Fibroblast of pulmonary artery (primary cell): ENCODE measurements around the gene SCAMP2.

ENCODE experiments used
- DNase-seq: peaks from one replicate; pipeline ENCODE4 v3.0.0-alpha.2; 2010; ENCODE audit warnings: low read depth
- H3K4me3 ChIP-seq: replicated peaks from 2 replicates; pipeline ENCODE4 v1.5.1; 2011; ENCODE audit warnings: low read depth, mild to moderate bottlenecking, control low read depth, low read length, moderate library complexity
- TF ChIP-seq, protein P1 (sequence below): IDR thresholded peaks from 2 replicates; pipeline ENCODE4 v1.5.1; 2011; ENCODE audit warnings: mild to moderate bottlenecking, control low read depth, low read length, inconsistent platforms; ENCODE audit errors: missing control alignments

SCAMP2 gene

GRCh38 chr15:74869372-74869725 lies 3.8 kb downstream of the SCAMP2 start:
- DNase-seq = no peak
- TF ChIP-seq, protein P1, sequence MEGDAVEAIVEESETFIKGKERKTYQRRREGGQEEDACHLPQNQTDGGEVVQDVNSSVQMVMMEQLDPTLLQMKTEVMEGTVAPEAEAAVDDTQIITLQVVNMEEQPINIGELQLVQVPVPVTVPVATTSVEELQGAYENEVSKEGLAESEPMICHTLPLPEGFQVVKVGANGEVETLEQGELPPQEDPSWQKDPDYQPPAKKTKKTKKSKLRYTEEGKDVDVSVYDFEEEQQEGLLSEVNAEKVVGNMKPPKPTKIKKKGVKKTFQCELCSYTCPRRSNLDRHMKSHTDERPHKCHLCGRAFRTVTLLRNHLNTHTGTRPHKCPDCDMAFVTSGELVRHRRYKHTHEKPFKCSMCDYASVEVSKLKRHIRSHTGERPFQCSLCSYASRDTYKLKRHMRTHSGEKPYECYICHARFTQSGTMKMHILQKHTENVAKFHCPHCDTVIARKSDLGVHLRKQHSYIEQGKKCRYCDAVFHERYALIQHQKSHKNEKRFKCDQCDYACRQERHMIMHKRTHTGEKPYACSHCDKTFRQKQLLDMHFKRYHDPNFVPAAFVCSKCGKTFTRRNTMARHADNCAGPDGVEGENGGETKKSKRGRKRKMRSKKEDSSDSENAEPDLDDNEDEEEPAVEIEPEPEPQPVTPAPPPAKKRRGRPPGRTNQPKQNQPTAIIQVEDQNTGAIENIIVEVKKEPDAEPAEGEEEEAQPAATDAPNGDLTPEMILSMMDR = no peak
- no peak overlapping the region for H3K4me3 ChIP-seq

DNA sequence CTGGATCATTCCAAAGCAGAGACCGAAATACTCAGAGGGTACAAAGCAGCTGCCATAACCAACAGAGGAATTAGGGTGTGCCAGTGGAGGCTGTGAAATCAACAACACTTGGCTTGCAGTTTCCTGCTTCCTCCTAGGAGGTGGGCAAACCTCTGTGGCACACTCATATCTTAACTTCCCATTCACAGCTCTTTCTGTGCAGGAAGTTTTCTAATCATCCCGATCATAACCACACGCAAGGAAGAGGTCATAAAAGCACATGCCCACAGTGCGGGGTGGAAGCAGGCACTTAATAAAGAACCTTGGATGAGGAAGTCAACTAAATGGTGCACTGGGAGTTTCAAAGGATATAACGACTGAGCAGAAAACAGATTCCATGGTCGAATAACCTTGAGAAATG lies 5.1 kb downstream of the SCAMP2 start:
- no peak for DNase-seq
- TF ChIP-seq, protein P1 = no peak
- H3K4me3 ChIP-seq = no peak overlapping the region

DNA sequence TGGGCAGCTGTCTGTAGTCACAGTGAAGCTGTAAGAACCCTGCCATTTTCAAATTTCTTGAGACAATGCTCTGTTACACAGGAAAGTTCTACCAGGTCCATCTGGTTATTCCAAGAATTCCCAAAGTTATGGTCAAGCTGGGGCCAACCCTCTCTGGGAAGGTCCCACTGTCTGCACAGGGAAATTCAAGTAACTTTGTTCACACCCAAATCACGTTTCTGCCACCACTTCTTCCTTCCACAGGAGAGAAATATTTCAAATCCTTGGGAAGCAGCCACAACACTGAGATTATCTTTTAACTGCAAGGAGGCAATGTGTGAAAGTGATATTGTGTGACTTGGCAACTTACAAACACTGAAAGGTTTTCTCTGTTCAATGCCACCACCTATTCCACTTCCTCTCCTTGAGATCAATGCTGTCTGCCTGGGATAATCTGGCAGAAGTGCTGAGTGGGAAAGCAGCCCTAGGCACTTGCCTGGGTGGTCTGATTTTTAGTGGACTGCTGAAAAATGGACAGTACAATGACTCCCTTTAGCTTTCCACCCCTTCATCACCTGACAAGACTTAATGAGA lies 5.6 kb downstream of the SCAMP2 start:
- no peak for DNase-seq
- no peak overlapping the region for H3K4me3 ChIP-seq
- TF ChIP-seq, protein P1 = no peak

DNA sequence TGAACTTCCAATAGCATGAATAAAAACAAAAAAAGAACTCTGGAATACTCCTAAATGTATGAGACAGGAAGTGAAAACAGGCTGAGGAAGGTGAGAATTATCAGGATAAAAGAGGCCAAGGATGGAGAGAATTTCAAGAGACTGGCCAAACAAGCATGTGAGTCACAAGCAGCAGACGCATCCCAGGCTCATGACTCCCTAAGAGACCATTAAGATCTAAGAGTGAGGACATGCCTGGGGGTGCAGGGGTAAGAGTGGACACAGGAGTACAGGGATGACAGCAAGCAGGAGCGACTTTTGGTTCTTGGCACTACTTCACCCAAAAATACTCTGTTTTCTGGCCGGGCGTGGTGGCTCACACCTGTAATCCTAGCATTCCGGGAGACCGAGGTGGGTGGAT lies 7.1 kb downstream of the SCAMP2 start:
- TF ChIP-seq, protein P1 = no peak
- DNase-seq = peak; percentile 57
- H3K4me3 ChIP-seq = no peak overlapping the region

GRCh38 chr15:74865316-74865715 lies 7.8 kb downstream of the SCAMP2 start:
- DNase-seq = no peak
- no peak overlapping the region for H3K4me3 ChIP-seq
- TF ChIP-seq, protein P1 = no peak

DNA sequence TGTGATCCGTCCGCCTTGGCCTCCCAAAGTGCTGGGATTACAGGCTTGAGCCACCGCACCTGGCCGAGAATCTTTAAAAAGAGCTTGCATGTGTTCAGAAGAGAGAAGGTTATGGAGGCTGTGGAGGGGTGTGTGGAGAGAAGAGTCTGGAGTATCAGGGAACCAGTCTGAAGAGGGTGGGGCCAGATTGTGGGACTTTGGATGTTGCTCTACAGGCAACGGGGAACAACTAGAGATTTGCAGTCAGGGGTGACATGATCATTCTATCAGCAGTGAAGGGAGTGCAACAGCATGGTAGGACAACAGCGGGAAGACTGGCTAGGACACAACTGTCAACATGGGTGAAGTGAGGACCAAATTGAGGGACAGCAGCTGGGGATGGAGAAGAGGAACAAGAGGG lies 8.9 kb downstream of the SCAMP2 start:
- TF ChIP-seq, protein P1 = no peak
- DNase-seq = no peak

More for the DNA sequence above, 8.9 kb downstream of the SCAMP2 start:
- no peak overlapping the region for H3K4me3 ChIP-seq
